ENCODE data around the gene SPAG7.

DNA sequence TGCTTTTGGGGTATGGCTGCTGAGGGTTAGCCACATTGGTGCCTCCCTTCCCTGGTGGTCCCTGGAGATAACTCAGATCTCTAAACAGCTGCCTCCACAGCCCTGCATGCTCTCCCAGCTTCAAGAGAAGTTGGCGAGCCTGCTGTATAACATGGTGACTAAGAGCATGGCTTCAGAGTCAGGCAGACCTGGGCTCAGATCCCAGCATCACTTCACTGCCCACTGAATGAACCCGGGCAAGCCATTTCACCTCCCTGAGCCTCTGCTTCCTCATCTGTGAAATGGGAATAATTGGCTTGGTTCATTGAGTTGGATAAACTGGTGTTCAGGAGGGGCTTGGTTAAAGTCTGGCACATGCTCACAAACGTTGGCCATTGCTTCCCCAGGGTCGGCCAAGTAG lies 46.7 kb upstream of the SPAG7 start:
- no peak for TF ChIP-seq CTCF (IDR thresholded peaks at IDR 0.05; ENCODE audit: low read length)
- no peak for TF ChIP-seq EZH2 (IDR thresholded peaks at IDR 0.05; ENCODE audit: borderline replicate concordance, low read length)

All from OCI-LY1 (cell line).